HFFc6 (cell line): ENCODE results near the gene TNFRSF6B. TPM values are rescaled to one million over a fixed set of nuclear protein-coding genes. Genes with fewer than 3 reads are reported as not detected.

Source experiments
- DNase-seq: peaks from one replicate; pipeline ENCODE4 v3.0.0-alpha.2; 2018
- H3K27ac Mint-ChIP-seq: 2 replicates; pipeline ENCODE4 v1.8.0; 2020; ENCODE audit warnings: mild to moderate bottlenecking, mixed read lengths
- H3K27me3 Mint-ChIP-seq: 2 replicates; pipeline ENCODE4 v1.8.0; 2021; ENCODE audit warnings: mild to moderate bottlenecking, moderate library complexity, mixed read lengths; ENCODE audit not compliant: insufficient read depth
- H3K36me3 Mint-ChIP-seq: 2 replicates; pipeline ENCODE4 v1.8.0; 2021; ENCODE audit warnings: low read depth, mixed read lengths
- H3K4me1 Mint-ChIP-seq: 2 replicates; pipeline ENCODE4 v1.8.0; 2020; ENCODE audit warnings: low read depth, mixed read lengths
- H3K4me3 Mint-ChIP-seq: 2 replicates; pipeline ENCODE4 v1.8.0; 2020; ENCODE audit warnings: mild to moderate bottlenecking, moderate library complexity, mixed read lengths
- H3K9me3 Mint-ChIP-seq: 2 replicates; pipeline ENCODE4 v1.8.0; 2020; ENCODE audit warnings: mild to moderate bottlenecking, mixed read lengths
- total RNA-seq, 6 experiments: library from RNA; stranded (reverse); fragmentation: NEBNext Ultra II Directional; extraction: Animal tissue kit (Norgen Biotek cat#: 25700); gene quantifications; 2 replicates in 1 of 6; 3 replicates in 5 of 6; pipeline ENCODE4 v1.2.3, GENCODE V29; 2021
- TF ChIP-seq, protein P1 (sequence below): fragments of 200-600 bp; sonication (generic); IDR thresholded peaks from 2 replicates; pipeline ENCODE4 v1.5.0; 2021; ENCODE audit warnings: antibody characterized with exemption, mild to moderate bottlenecking

Gene TNFRSF6B
- total RNA-seq, 6 experiments from 2014 or later, result 0.33 to 1.8 (median 1.1) TPM

- Mint-ChIP-seq H3K9me3 (no peaks in the 10 kb centered on the region), H3K4me3 (no peak overlapping the region), H3K27me3 (no peaks in the 10 kb centered on the region; the same call in 1 of the 2 replicates), H3K27ac (no peak overlapping the region), H3K36me3 (peaks cover 4% of the 10 kb centered on the region; the same call in 1 of the 2 replicates), H3K4me1 (no peaks in the 10 kb centered on the region)
- TF ChIP-seq, protein P1, sequence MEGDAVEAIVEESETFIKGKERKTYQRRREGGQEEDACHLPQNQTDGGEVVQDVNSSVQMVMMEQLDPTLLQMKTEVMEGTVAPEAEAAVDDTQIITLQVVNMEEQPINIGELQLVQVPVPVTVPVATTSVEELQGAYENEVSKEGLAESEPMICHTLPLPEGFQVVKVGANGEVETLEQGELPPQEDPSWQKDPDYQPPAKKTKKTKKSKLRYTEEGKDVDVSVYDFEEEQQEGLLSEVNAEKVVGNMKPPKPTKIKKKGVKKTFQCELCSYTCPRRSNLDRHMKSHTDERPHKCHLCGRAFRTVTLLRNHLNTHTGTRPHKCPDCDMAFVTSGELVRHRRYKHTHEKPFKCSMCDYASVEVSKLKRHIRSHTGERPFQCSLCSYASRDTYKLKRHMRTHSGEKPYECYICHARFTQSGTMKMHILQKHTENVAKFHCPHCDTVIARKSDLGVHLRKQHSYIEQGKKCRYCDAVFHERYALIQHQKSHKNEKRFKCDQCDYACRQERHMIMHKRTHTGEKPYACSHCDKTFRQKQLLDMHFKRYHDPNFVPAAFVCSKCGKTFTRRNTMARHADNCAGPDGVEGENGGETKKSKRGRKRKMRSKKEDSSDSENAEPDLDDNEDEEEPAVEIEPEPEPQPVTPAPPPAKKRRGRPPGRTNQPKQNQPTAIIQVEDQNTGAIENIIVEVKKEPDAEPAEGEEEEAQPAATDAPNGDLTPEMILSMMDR, result no peak
- no peak for DNase-seq
Observed at GRCh38 chr20:63743210-63743970, 46.9 kb downstream of the TNFRSF6B start.

DNA sequence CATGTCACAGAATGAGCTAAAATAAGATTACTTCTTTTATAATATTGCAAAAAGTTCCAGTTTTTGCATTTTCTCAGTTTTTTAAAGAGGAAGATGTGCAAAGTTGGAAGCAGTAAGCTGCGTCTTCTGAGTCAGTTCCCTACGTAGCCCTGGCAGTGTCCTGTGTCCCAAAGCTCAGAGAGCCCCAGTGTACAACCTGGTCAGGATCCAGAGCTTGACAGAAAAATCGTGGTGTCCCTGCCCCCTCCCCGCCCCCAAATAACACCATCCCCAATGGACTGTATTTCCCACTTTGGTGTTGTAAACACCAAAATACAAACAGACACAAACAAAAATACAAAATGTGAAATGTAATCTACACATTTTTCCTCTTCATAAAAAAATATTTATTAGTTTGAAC is 47.7 kb downstream of the TNFRSF6B start:
- Mint-ChIP-seq H3K27ac (no peak overlapping the region), H3K36me3 (peaks cover 4% of the 10 kb centered on the region; the same call in 1 of the 2 replicates), H3K9me3 (no peaks in the 10 kb centered on the region), H3K4me3 (no peak overlapping the region), H3K4me1 (no peaks in the 10 kb centered on the region), H3K27me3 (no peaks in the 10 kb centered on the region; the same call in 1 of the 2 replicates)
- TF ChIP-seq, protein P1, result no peak
- DNase-seq, result no peak

- TF ChIP-seq, protein P1, result no peak
- H3K4me1 Mint-ChIP-seq, result no peaks in the 10 kb centered on the region
- no peak for DNase-seq
- peaks cover 4% of the 10 kb centered on the region; the same call in 1 of the 2 replicates for H3K36me3 Mint-ChIP-seq
- no peaks in the 10 kb centered on the region for H3K9me3 Mint-ChIP-seq
- no peaks in the 10 kb centered on the region; the same call in 1 of the 2 replicates for H3K27me3 Mint-ChIP-seq
- no peak overlapping the region for H3K4me3 Mint-ChIP-seq
- H3K27ac Mint-ChIP-seq, result no peak overlapping the region
Observed at GRCh38 chr20:63744574-63745423, 48.3 kb downstream of the TNFRSF6B start.

DNA sequence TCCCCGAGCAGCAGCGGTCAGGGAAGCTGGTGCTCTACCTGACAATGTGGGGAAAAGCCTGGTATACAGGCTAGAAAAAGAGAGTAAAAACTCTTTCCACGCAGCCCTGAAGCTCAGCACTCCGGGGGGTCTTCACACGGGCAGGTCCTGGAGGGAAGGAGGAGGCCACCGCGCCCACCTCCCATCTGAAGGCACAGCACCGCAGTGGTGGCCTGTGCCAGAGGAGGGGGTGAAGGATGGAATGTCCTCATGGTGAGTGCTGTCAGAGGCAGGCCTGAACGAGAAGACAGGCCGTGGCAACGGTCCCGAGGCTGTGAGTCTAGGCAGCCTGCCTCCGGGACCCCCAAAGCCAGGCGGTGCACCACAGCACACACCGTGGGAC is 49.0 kb downstream of the TNFRSF6B start:
- no peak overlapping the region for H3K27ac Mint-ChIP-seq
- no peaks in the 10 kb centered on the region for H3K9me3 Mint-ChIP-seq

More for the DNA sequence above, 49.0 kb downstream of the TNFRSF6B start:
- Mint-ChIP-seq H3K4me1 (no peaks in the 10 kb centered on the region), H3K4me3 (no peak overlapping the region), H3K36me3 (peaks cover 4% of the 10 kb centered on the region; the same call in 1 of the 2 replicates), H3K27me3 (no peaks in the 10 kb centered on the region; the same call in 1 of the 2 replicates)
- no peak for DNase-seq
- TF ChIP-seq, protein P1, result no peak
